Cardiac muscle cell (in vitro differentiated cells and primary cell): ENCODE measurements around the gene NCR3LG1. TPM values are rescaled to one million over a fixed set of nuclear protein-coding genes. Genes with fewer than 3 reads are reported as not detected.

Experiments used
- DNase-seq, 2 donors: peaks; one replicate each; pipeline versions ENCODE4 v3.0.0 to v3.0.0-alpha.2; 2010 to 2017; ENCODE audit warnings: low read depth in 1 of 2, low spot score in 1 of 2
- H3K27ac ChIP-seq: fragments of 200-600 bp; sonication (generic); 2 replicates; pipeline ENCODE4 v1.5.1; 2016
- H3K27me3 ChIP-seq: fragments of 200-600 bp; sonication (generic); 2 replicates; pipeline ENCODE4 v1.6.0; 2016; ENCODE audit warnings: control low read depth
- H3K36me3 ChIP-seq: fragments of 200-600 bp; sonication (generic); 2 replicates; pipeline ENCODE4 v1.5.1; 2016; ENCODE audit warnings: control low read depth
- H3K4me1 ChIP-seq: fragments of 200-600 bp; sonication (generic); 2 replicates; pipeline ENCODE4 v1.8.1; 2017; ENCODE audit warnings: low read depth, mild to moderate bottlenecking, mixed run types
- H3K4me3 ChIP-seq: fragments of 200-600 bp; sonication (generic); 2 replicates; pipeline ENCODE4 v1.5.1; 2016; ENCODE audit warnings: mild to moderate bottlenecking
- H3K9me3 ChIP-seq: fragments of 200-600 bp; sonication (generic); 2 replicates; pipeline ENCODE4 v1.5.1; 2017; ENCODE audit warnings: low read depth, mild to moderate bottlenecking, control low read depth
- polyA plus RNA-seq: library from polyadenylated mRNA; unstranded; fragments of >200 nt; fragmentation: Nextera tagmentation; extraction: Ambion mirVana; gene quantifications from 2 replicates; pipeline ENCODE4 v1.2.1, GENCODE V29; 2016
- total RNA-seq: library from RNA; depleted of rRNA; stranded (reverse); fragments of >200 nt; gene quantifications from 2 replicates; pipeline ENCODE4 v1.2.3, GENCODE V29; 2016
- TF ChIP-seq, protein P1 (sequence below): IDR thresholded peaks from 2 replicates; pipeline ENCODE4 v1.5.1; 2012; ENCODE audit warnings: low read depth, mild to moderate bottlenecking, low read length

NCR3LG1 gene
- total and polyA plus RNA-seq, 2 experiments from 2014 or later, result 2.7 to 7.6 TPM

DNA sequence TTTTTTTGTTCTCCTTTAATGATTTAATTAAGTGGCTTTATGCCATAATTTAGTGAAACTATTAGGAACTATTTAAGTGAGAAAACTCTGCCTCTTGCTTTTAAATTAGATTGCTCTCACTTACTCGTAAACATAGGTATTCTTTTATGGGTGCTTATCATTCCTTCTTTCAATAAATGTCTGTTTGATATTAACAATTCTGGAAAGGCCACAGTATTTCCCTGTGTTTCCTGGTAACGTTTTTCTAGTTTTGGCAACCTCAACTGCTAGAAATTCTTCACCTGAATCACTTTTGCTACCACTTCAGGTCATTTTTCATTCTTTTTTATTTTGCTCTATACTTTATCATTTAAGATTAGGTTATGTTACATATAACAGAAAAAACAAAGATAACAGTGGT is 19.9 kb upstream of the NCR3LG1 start:
- Histone ChIP-seq H3K36me3 (peaks cover 11% of the 10 kb centered on the region), H3K4me3 (no peak overlapping the region), H3K27me3 (no peaks in the 10 kb centered on the region), H3K4me1 (no peaks in the 10 kb centered on the region), H3K9me3 (no peaks in the 10 kb centered on the region), H3K27ac (no peak overlapping the region)
- no peak for DNase-seq
- TF ChIP-seq, protein P1, sequence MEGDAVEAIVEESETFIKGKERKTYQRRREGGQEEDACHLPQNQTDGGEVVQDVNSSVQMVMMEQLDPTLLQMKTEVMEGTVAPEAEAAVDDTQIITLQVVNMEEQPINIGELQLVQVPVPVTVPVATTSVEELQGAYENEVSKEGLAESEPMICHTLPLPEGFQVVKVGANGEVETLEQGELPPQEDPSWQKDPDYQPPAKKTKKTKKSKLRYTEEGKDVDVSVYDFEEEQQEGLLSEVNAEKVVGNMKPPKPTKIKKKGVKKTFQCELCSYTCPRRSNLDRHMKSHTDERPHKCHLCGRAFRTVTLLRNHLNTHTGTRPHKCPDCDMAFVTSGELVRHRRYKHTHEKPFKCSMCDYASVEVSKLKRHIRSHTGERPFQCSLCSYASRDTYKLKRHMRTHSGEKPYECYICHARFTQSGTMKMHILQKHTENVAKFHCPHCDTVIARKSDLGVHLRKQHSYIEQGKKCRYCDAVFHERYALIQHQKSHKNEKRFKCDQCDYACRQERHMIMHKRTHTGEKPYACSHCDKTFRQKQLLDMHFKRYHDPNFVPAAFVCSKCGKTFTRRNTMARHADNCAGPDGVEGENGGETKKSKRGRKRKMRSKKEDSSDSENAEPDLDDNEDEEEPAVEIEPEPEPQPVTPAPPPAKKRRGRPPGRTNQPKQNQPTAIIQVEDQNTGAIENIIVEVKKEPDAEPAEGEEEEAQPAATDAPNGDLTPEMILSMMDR, result no peak

DNA sequence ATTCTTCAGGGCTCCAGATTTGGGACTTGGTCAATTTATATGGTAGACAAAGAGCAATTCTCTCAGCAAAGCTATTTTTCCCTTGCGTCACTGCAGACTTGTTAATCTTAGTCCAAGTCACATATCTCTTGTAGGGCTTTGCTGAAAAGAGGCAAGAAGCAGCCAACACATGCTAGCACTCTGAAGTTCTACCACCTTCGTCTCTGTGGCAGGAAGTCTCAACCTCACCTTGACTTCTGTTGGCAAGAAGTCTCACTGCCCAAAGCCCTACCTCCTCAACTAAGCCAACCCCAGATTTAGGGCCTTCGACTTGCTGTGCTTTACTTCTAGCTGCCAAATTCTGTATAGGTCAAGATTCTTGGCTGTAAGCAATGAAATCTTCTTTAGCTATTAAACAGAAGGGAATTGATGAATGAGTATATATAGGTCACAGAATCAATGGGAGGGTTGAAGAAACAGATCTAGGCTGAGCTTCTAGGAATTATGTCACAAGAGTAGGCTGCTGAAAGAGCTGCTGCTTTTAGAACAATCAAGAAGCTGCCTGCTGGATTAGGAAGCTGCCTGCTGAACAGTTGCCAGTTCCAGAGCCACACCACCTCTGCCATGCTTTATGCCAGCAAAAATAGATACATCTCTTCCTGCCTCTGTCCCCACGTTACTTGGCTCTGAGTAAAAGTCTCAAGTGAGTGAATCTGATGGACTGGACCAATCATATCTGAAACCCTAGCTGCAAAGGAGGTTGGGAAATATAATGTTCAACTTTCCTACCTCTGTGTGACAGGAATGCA is 17.6 kb upstream of the NCR3LG1 start:
- no peak for DNase-seq
- H3K27ac ChIP-seq, result no peak overlapping the region
- H3K4me1 ChIP-seq, result no peaks in the 10 kb centered on the region
- no peaks in the 10 kb centered on the region for H3K27me3 ChIP-seq
- no peak overlapping the region for H3K4me3 ChIP-seq
- peaks cover 13% of the 10 kb centered on the region for H3K36me3 ChIP-seq
- TF ChIP-seq, protein P1, result no peak
- H3K9me3 ChIP-seq, result no peaks in the 10 kb centered on the region

- H3K4me3 ChIP-seq, result no peak overlapping the region
- no peaks in the 10 kb centered on the region for H3K4me1 ChIP-seq
- no peak for DNase-seq
- H3K36me3 ChIP-seq, result no peaks in the 10 kb centered on the region
- TF ChIP-seq, protein P1, result no peak
- H3K27me3 ChIP-seq, result no peaks in the 10 kb centered on the region
- no peak overlapping the region for H3K27ac ChIP-seq
- H3K9me3 ChIP-seq, result no peaks in the 10 kb centered on the region
These were observed 8.3 kb upstream of the NCR3LG1 start for GRCh38 chr11:17343257-17343656.

GRCh38 chr11:17343907-17344306 is 7.7 kb upstream of the NCR3LG1 start:
- no peaks in the 10 kb centered on the region for H3K9me3 ChIP-seq
- no peaks in the 10 kb centered on the region for H3K27me3 ChIP-seq
- peak in 1 of 2 donors; percentile 85 for DNase-seq
- H3K4me3 ChIP-seq, result no peak overlapping the region
- H3K4me1 ChIP-seq, result no peaks in the 10 kb centered on the region
- TF ChIP-seq, protein P1, result no peak
- H3K36me3 ChIP-seq, result no peaks in the 10 kb centered on the region
- H3K27ac ChIP-seq, result no peak overlapping the region

DNA sequence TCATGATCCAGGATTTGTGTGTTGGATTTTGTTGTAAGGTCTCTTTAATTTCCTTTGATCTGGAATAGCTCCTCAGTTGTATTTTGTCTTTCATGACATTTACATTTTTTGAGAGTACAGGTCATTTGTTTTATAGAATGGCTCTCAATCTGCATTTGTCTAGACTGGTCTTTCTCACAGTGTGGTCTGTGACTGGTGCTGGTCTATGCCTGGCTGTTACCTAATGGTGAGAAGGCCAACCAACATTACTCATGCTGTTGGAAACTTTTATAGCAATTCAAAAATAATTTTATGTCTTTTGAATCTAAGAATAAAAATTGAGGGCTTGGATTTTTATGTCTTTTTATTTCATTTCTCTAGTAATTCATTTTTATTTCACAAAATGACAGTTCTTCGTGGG is 3.9 kb upstream of the NCR3LG1 start:
- TF ChIP-seq, protein P1, result no peak

More for the DNA sequence above, 3.9 kb upstream of the NCR3LG1 start:
- no peak overlapping the region for H3K27ac ChIP-seq
- no peak for DNase-seq
- H3K9me3 ChIP-seq, result no peaks in the 10 kb centered on the region
- H3K27me3 ChIP-seq, result peaks cover 35% of the 10 kb centered on the region
- H3K4me3 ChIP-seq, result no peak overlapping the region
- H3K36me3 ChIP-seq, result no peaks in the 10 kb centered on the region
- H3K4me1 ChIP-seq, result no peaks in the 10 kb centered on the region
